ENCODE data around the gene CAMK2A. TPM values are rescaled to one million over a fixed set of nuclear protein-coding genes. Genes with fewer than 3 reads are reported as not detected.

Gene CAMK2A
- total and polyA plus RNA-seq, 2 of the 4 experiments (the other 2 are of a cell fraction) = 0.18 to 0.19 TPM

- no peaks in the 10 kb centered on the region for H3K27me3 ChIP-seq (ENCODE audit: control insufficient read depth, insufficient read depth, low read length)
- WGBS, 2 experiments (ENCODE audit: extremely low coverage in 2 of 2, insufficient read length in 1 of 2) = 100% methylated on average over 2 of the region's 23 CpGs; no CpG with 5 or more reads in 1 of the 2 experiments
- no TSS peak for BruUV-seq (replicated peaks)
- CTCF ChIA-PET = no interaction called here
- peak overlapping the region; percentile 88 for H2AK5ac ChIP-seq (ENCODE audit: low read depth, low read length)
- peaks cover 26% of the 10 kb centered on the region for H3K4me1 ChIP-seq (ENCODE audit: control insufficient read depth, insufficient read depth, low read length)
- peak overlapping the region; percentile 77 for H2AFZ ChIP-seq (replicated peaks; ENCODE audit: low read length, poor library complexity)
- no peak overlapping the region for H4K5ac ChIP-seq (ENCODE audit: low read depth, low read length)
- peaks cover 19% of the 10 kb centered on the region for H3K9me1 ChIP-seq (ENCODE audit: insufficient read depth, low read length)
- dilution Hi-C loops (cut with HindIII; ENCODE audit: low sequenced_read_pairs, unreplicated experiment) = no loop called here
- peak overlapping the region; percentile 78 for H2AK9ac ChIP-seq (replicated peaks; ENCODE audit: low read depth, low read length, poor library complexity)
- H3K4me3 ChIP-seq (ENCODE audit: insufficient read depth, low read depth, low read length) = no peak overlapping the region
- peak overlapping the region; percentile 42; the same call in 1 of the 2 replicates for H3K27ac ChIP-seq (ENCODE audit: insufficient read depth, low read length)
- no peaks in the 10 kb centered on the region for H3K9me3 ChIP-seq (ENCODE audit: control insufficient read depth, insufficient read depth, low read length)
- H2BK20ac ChIP-seq (ENCODE audit: low read depth, low read length) = peak overlapping the region; percentile 80
- H2BK15ac ChIP-seq (ENCODE audit: low read depth, low read length) = peak overlapping the region; percentile 16; the same call in 1 of the 3 replicates
- peak overlapping the region; percentile 33; the same call in 1 of the 2 replicates for H3K18ac ChIP-seq (ENCODE audit: low read depth, low read length)
- peak overlapping the region in 1 of 2 experiments; percentile 38; a peak in 1 of 4 replicates for H4K8ac ChIP-seq (ENCODE audit: low read depth in 2 of 2, low read length in 2 of 2)
- in situ Hi-C loops (cut with MboI; ENCODE audit: low sequenced_read_pairs) = loop anchor here (5.0 to 10.0 kb wide), 2 partner anchors 92 to 170 kb away; partner anchors contain the start of gene TCOF1
- H4K20me1 ChIP-seq (ENCODE audit: insufficient read depth, low read length) = no peaks in the 10 kb centered on the region
- H3K4me2 ChIP-seq (ENCODE audit: low read depth, low read length) = no peak overlapping the region
- H3K56ac ChIP-seq (ENCODE audit: extremely low read depth, insufficient read depth, low read length) = no peak overlapping the region
- no peak for DNase-seq
- no peak for TF ChIP-seq POLR2A (IDR thresholded peaks at IDR 0.05; ENCODE audit: low read depth, low read length)
- no peak for TF ChIP-seq MAFK (IDR thresholded peaks at IDR 0.05; ENCODE audit: low read depth, low read length)
- TF ChIP-seq MXI1 (IDR thresholded peaks at IDR 0.05; ENCODE audit: borderline replicate concordance, low read depth, low read length) = no peak
- no peak for TF ChIP-seq MAZ (IDR thresholded peaks at IDR 0.05; ENCODE audit: borderline replicate concordance, low read depth, low read length)
- no peak for TF ChIP-seq BHLHE40 (IDR thresholded peaks at IDR 0.05; ENCODE audit: low read depth, low read length)
- TF ChIP-seq FOS (IDR thresholded peaks at IDR 0.05; ENCODE audit: low read depth, low read length) = no peak
- no peak for TF ChIP-seq CHD1 (IDR thresholded peaks at IDR 0.05; ENCODE audit: low read depth, low read length)
- TF ChIP-seq RCOR1 (IDR thresholded peaks at IDR 0.05; ENCODE audit: insufficient replicate concordance, low read length) = no peak
- TF ChIP-seq USF2 (IDR thresholded peaks at IDR 0.05; ENCODE audit: low read depth, low read length) = no peak
- H3K9ac ChIP-seq (ENCODE audit: low read depth, low read length) = no peak overlapping the region
- peak overlapping the region; percentile 86 for H2BK120ac ChIP-seq (ENCODE audit: low read depth, low read length)
- no peak overlapping the region for H3K23ac ChIP-seq (ENCODE audit: low read depth, low read length)
- 0 out of 2 replicates have a peak overlapping the region, but pooled peaks have one; percentile 25 for H3K14ac ChIP-seq (replicated peaks; ENCODE audit: low read depth, low read length)
- peak overlapping the region; percentile 94 for H2BK5ac ChIP-seq (ENCODE audit: low read depth, low read length, poor library complexity, severe bottlenecking)
- ATAC-seq (ENCODE audit: low read depth) = no peak
- intact Hi-C loops (cut with micrococcal nuclease) = no loop called here
- peak overlapping the region; percentile 80 for H3K4ac ChIP-seq (ENCODE audit: low read depth, low read length)
- POLR2A ChIA-PET (ENCODE audit: unreplicated experiment) = no interaction called here
- H4K91ac ChIP-seq (ENCODE audit: insufficient read depth, low read depth, low read length) = peak overlapping the region; percentile 81
- no peaks in the 10 kb centered on the region for H3K36me3 ChIP-seq (ENCODE audit: control insufficient read depth, insufficient read depth, low read length)
- peaks cover 0 to 6% of the 10 kb centered on the region in 2 experiments; a peak in 1 of 4 replicates for H3K79me1 ChIP-seq (ENCODE audit: low read depth in 1 of 2, low read length in 2 of 2)
These were observed 24.6 kb downstream of the CAMK2A start for GRCh38 chr5:150264667-150265603.

All from IMR-90 (cell line).